Measurements from ENCODE around the gene MAOA. TPM values are rescaled to one million over a fixed set of nuclear protein-coding genes. Genes with fewer than 3 reads are reported as not detected.
"Not testable (repeated sequence)": the region's sequence is repeated elsewhere in the genome, so short reads cannot be mapped to it uniquely, and the experiment has no call there.

Gene MAOA
- total RNA-seq (110 and 126 TPM in 2 replicates), polyA plus RNA-seq (43.1 and 54.0 TPM in 2 replicates)

- Histone ChIP-seq H3K4me2 (peak within 1 kb of the TSS; percentile 91), H3K27me3 (no peaks in the 10 kb centered on the region), H3K9me2 (replicated peaks; ENCODE audit: insufficient read depth) (no peaks in the 10 kb centered on the region), H3K27ac (peak within 1 kb of the TSS; percentile 88), H2AFZ (peak within 1 kb of the TSS; percentile 62), H3K36me3 (replicated peaks; ENCODE audit: insufficient read depth, low read depth) (no peaks in the 10 kb centered on the region), H3K4me3 (peak within 1 kb of the TSS; percentile 60), H4K20me1 (ENCODE audit: insufficient read depth, poor library complexity, severe bottlenecking) (no peaks in the 10 kb centered on the region), H3K79me2 (peaks cover 37% of the 10 kb centered on the region), H3K4me1 (ENCODE audit: insufficient read depth) (no peaks in the 10 kb centered on the region), H3K9me3 (ENCODE audit: low read depth) (no peaks in the 10 kb centered on the region)
- peak; percentile 73 for DNase-seq (ENCODE audit: low spot score)
- 61% methylated on average over 26 of the region's 29 CpGs for WGBS (ENCODE audit: low lambda C conversion rate, missing lambda C conversion rate)
- TF ChIP-seq EZH2 (IDR thresholded peaks at IDR 0.05; ENCODE audit: borderline replicate concordance) (no peak), CTCF (IDR thresholded peaks at IDR 0.05; ENCODE audit: poor library complexity) (no peak), EZH2phosphoT487 (IDR thresholded peaks at IDR 0.05; ENCODE audit: low read depth, severe bottlenecking, unreplicated experiment) (no peak)
Observed at GRCh38 chrX:43656005-43656494, at the start of gene MAOA. MAOA (plus strand) TSS chrX:43656299; CDS start chrX:43656342, 43 bp downstream.

- H4K20me1 ChIP-seq (ENCODE audit: insufficient read depth, poor library complexity, severe bottlenecking): no peaks in the 10 kb centered on the region
- no peaks in the 10 kb centered on the region for H3K9me3 ChIP-seq (ENCODE audit: low read depth)
- H3K27ac ChIP-seq: no peak overlapping the region
- no peaks in the 10 kb centered on the region for H3K79me2 ChIP-seq
- H3K27me3 ChIP-seq: no peaks in the 10 kb centered on the region
- TF ChIP-seq EZH2 (IDR thresholded peaks at IDR 0.05; ENCODE audit: borderline replicate concordance) (no peak), CTCF (IDR thresholded peaks at IDR 0.05; ENCODE audit: poor library complexity) (no peak), EZH2phosphoT487 (IDR thresholded peaks at IDR 0.05; ENCODE audit: low read depth, severe bottlenecking, unreplicated experiment) (no peak)
- H2AFZ ChIP-seq: no peak overlapping the region
- no peaks in the 10 kb centered on the region for H3K9me2 ChIP-seq (replicated peaks; ENCODE audit: insufficient read depth)
- no peak overlapping the region for H3K4me3 ChIP-seq
- no peak overlapping the region for H3K4me2 ChIP-seq
- H3K36me3 ChIP-seq (replicated peaks; ENCODE audit: insufficient read depth, low read depth): no peaks in the 10 kb centered on the region
- H3K4me1 ChIP-seq (ENCODE audit: insufficient read depth): no peaks in the 10 kb centered on the region
- DNase-seq (ENCODE audit: low spot score): no peak
Observed at GRCh38 chrX:43612400-43612799, 43.7 kb upstream of the MAOA start.

- Histone ChIP-seq H2AFZ (peak overlapping the region; percentile 23), H3K27me3 (no peaks in the 10 kb centered on the region), H3K4me1 (ENCODE audit: insufficient read depth) (peaks cover 14% of the 10 kb centered on the region), H3K9me3 (ENCODE audit: low read depth) (no peaks in the 10 kb centered on the region), H4K20me1 (ENCODE audit: insufficient read depth, poor library complexity, severe bottlenecking) (no peaks in the 10 kb centered on the region), H3K36me3 (replicated peaks; ENCODE audit: insufficient read depth, low read depth) (no peaks in the 10 kb centered on the region), H3K79me2 (no peaks in the 10 kb centered on the region), H3K9me2 (replicated peaks; ENCODE audit: insufficient read depth) (no peaks in the 10 kb centered on the region), H3K4me2 (peak overlapping the region; percentile 5), H3K27ac (peak overlapping the region; percentile 7), H3K4me3 (no peak overlapping the region)
- WGBS (ENCODE audit: low lambda C conversion rate, missing lambda C conversion rate): 71% methylated on average over 5 of the region's 5 CpGs
- DNase-seq (ENCODE audit: low spot score): no peak
- TF ChIP-seq EZH2 (IDR thresholded peaks at IDR 0.05; ENCODE audit: borderline replicate concordance): no peak
Observed at GRCh38 chrX:43615660-43616059, 40.4 kb upstream of the MAOA start.

- TF ChIP-seq CTCF (IDR thresholded peaks at IDR 0.05; ENCODE audit: poor library complexity) (no peak), EZH2 (IDR thresholded peaks at IDR 0.05; ENCODE audit: borderline replicate concordance) (no peak), EZH2phosphoT487 (IDR thresholded peaks at IDR 0.05; ENCODE audit: low read depth, severe bottlenecking, unreplicated experiment) (no peak)
- no peaks in the 10 kb centered on the region for H3K9me2 ChIP-seq (replicated peaks; ENCODE audit: insufficient read depth)
- peak overlapping the region; percentile 81 for H3K27ac ChIP-seq
Observed at GRCh38 chrX:43618366-43619205, 37.5 kb upstream of the MAOA start.

GRCh38 chrX:43619861-43620260 lies 36.2 kb upstream of the MAOA start:
- not testable (repeated sequence) for H3K4me3 ChIP-seq; H4K20me1 ChIP-seq (ENCODE audit: insufficient read depth, poor library complexity, severe bottlenecking); H3K9me3 ChIP-seq (ENCODE audit: low read depth); H3K27me3 ChIP-seq; H2AFZ ChIP-seq; H3K79me2 ChIP-seq; H3K9me2 ChIP-seq (replicated peaks; ENCODE audit: insufficient read depth); H3K4me2 ChIP-seq; H3K36me3 ChIP-seq (replicated peaks; ENCODE audit: insufficient read depth, low read depth)
- Histone ChIP-seq H3K27ac (peak overlapping the region; percentile 81), H3K4me1 (ENCODE audit: insufficient read depth) (peaks cover 14% of the 10 kb centered on the region)
- DNase-seq (ENCODE audit: low spot score): peak; percentile 16
- 41% methylated on average over 2 of the region's 2 CpGs for WGBS (ENCODE audit: low lambda C conversion rate, missing lambda C conversion rate)

More at GRCh38 chrX:43618366-43619205, 37.5 kb upstream of the MAOA start:
- Histone ChIP-seq H3K4me1 (ENCODE audit: insufficient read depth) (peaks cover 14% of the 10 kb centered on the region), H3K27me3 (no peaks in the 10 kb centered on the region), H4K20me1 (ENCODE audit: insufficient read depth, poor library complexity, severe bottlenecking) (no peaks in the 10 kb centered on the region), H3K4me3 (no peak overlapping the region), H2AFZ (no peak overlapping the region), H3K4me2 (no peak overlapping the region), H3K79me2 (no peaks in the 10 kb centered on the region), H3K9me3 (ENCODE audit: low read depth) (no peaks in the 10 kb centered on the region), H3K36me3 (replicated peaks; ENCODE audit: insufficient read depth, low read depth) (no peaks in the 10 kb centered on the region)
- 56% methylated on average over 3 of the region's 3 CpGs for WGBS (ENCODE audit: low lambda C conversion rate, missing lambda C conversion rate)
- peak; percentile 16 for DNase-seq (ENCODE audit: low spot score)
